PC-9 (cell line): ENCODE measurements around the gene KCNH1. TPM values are rescaled to one million over a fixed set of nuclear protein-coding genes. Genes with fewer than 3 reads are reported as not detected.

Experiments used
- BruUV-seq: library from RNA; stranded (reverse); fragments of 400-500 nt; replicated peaks from 2 replicates; lab custom pipeline; 2021; lab: Mats Ljungman, UMichigan
- CTCF ChIA-PET: fragments of 300-600 bp; sonication (Branson Sonifier 250); formaldehyde crosslinking; loops from one replicate; lab custom pipeline; 2022; ENCODE audit warnings: antibody characterized with exemption; lab: Charles Lee
- POLR2A ChIA-PET: fragments of 300-600 bp; sonication (Branson Sonifier 250); formaldehyde crosslinking; loops from one replicate; lab custom pipeline; 2022; ENCODE audit warnings: antibody characterized with exemption; ENCODE audit not compliant: unreplicated experiment; lab: Charles Lee
- DNase-seq, 2 experiments: peaks; one replicate each; pipeline versions ENCODE4 v3.0.0 to v3.0.0-alpha.2; 2015 to 2022; ENCODE audit warnings: mixed read lengths in 1 of 2
- H2AFZ ChIP-seq: fragments of 200-600 bp; sonication (generic); 2 replicates; pipeline ENCODE4 v1.8.1; 2017; ENCODE audit warnings: antibody characterized with exemption
- H3F3A ChIP-seq: fragments of 200-600 bp; sonication (generic); 2 replicates; pipeline ENCODE4 v1.8.1; 2017; ENCODE audit warnings: antibody characterized with exemption, mild to moderate bottlenecking, low read depth; ENCODE audit not compliant: insufficient read depth
- H3K27ac ChIP-seq: fragments of 200-600 bp; sonication (generic); 2 replicates; pipeline ENCODE4 v1.6.1; 2016; ENCODE audit warnings: mixed run types
- H3K27me3 ChIP-seq: fragments of 200-600 bp; sonication (generic); 2 replicates; pipeline ENCODE4 v1.6.1; 2016; ENCODE audit warnings: low read depth, mixed run types; ENCODE audit not compliant: insufficient read depth
- H3K36me3 ChIP-seq: fragments of 200-600 bp; sonication (generic); 2 replicates; pipeline ENCODE4 v1.6.1; 2016; ENCODE audit warnings: low read depth, mixed run types
- H3K4me1 ChIP-seq: fragments of 200-600 bp; sonication (generic); replicated peaks from 2 replicates; pipeline ENCODE4 v1.6.1; 2016; ENCODE audit warnings: mixed run types; ENCODE audit not compliant: insufficient read depth
- H3K4me2 ChIP-seq: fragments of 200-600 bp; sonication (generic); 2 replicates; pipeline ENCODE4 v1.6.1; 2017; ENCODE audit warnings: mixed run types
- H3K4me3 ChIP-seq: fragments of 200-600 bp; sonication (generic); 2 replicates; pipeline ENCODE4 v1.6.1; 2016; ENCODE audit warnings: mixed run types
- H3K79me2 ChIP-seq: fragments of 200-600 bp; sonication (generic); 2 replicates; pipeline ENCODE4 v1.6.1; 2017; ENCODE audit warnings: low read depth, mixed run types
- H3K9me2 ChIP-seq: fragments of 200-600 bp; sonication (generic); 2 replicates; pipeline ENCODE4 v1.8.1; 2017; ENCODE audit warnings: mild to moderate bottlenecking; ENCODE audit not compliant: insufficient read depth
- H3K9me3 ChIP-seq: fragments of 200-600 bp; sonication (generic); 2 replicates; pipeline ENCODE4 v1.8.1; 2016; ENCODE audit warnings: low read depth; ENCODE audit not compliant: insufficient read depth
- H4K20me1 ChIP-seq: fragments of 200-600 bp; sonication (generic); 2 replicates; pipeline ENCODE4 v1.8.1; 2017; ENCODE audit not compliant: insufficient read depth
- CTCF ChIP-seq: fragments of 200-600 bp; sonication (generic); conservative IDR thresholded peaks from 2 replicates; pipeline ENCODE4 v1.6.1; 2017; ENCODE audit warnings: mixed run types, antibody characterized with exemption, mild to moderate bottlenecking, moderate library complexity
- EZH2 ChIP-seq: fragments of 200-600 bp; sonication (generic); IDR thresholded peaks from 2 replicates; pipeline ENCODE4 v1.8.0; 2017; ENCODE audit warnings: antibody characterized with exemption, low read depth
- intact Hi-C: fragments of 100-400 bp; cut with micrococcal nuclease; formaldehyde crosslinking; loops from one replicate; pipeline ENCODE4 v1.10.0; 2022; ENCODE audit not compliant: unreplicated experiment
- total RNA-seq: library from RNA; stranded (reverse); gene quantifications from 2 replicates; pipeline ENCODE4 v1.2.3, GENCODE V29; 2021

The KCNH1 gene
- total RNA-seq, 1 experiment from 2014 or later: not detected

- Histone ChIP-seq H3K4me1 (no peaks in the 10 kb centered on the region), H3F3A (no peaks in the 10 kb centered on the region), H3K4me3 (no peak overlapping the region), H3K27me3 (no peaks in the 10 kb centered on the region), H4K20me1 (no peaks in the 10 kb centered on the region), H3K9me2 (no peaks in the 10 kb centered on the region), H2AFZ (no peak overlapping the region), H3K9me3 (no peaks in the 10 kb centered on the region), H3K79me2 (no peaks in the 10 kb centered on the region), H3K4me2 (no peak overlapping the region), H3K27ac (no peak overlapping the region), H3K36me3 (no peaks in the 10 kb centered on the region)
- intact Hi-C loops: no loop called here
- CTCF ChIA-PET: no interaction called here
- DNase-seq: no peak
- no TSS peak for BruUV-seq
- TF ChIP-seq CTCF (no peak), EZH2 (no peak)
- POLR2A ChIA-PET: no interaction called here
Measured at GRCh38 chr1:210918893-210919292, 215.1 kb downstream of the KCNH1 start.

DNA sequence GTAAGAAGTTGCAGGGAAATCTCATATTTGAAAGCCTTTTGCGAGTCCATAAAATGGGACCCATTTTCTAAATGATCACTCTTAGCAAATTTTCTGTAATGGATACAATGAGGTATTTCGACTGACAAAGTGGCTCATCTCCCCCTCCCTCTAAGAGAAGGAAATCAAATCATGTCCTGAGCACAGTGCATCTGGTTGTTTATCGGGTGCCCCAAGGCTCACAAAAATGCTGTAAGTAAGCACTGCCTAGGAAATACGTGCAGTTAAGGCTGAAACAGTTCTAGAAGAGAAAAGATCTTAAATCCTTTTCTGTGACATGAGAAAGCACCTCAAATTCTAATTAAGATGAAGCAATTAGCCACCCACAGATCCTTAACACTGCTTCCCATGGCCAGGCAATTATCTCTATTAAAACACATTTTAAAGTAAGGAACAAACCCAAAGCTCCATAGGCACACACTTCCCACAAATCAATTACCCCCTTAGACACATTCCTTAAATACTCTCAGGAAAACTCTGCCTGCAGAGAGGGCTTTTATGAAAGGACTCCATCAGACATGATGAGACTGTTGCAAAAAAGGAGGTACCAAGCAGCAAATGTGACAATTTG lies 216.3 kb downstream of the KCNH1 start:
- POLR2A ChIA-PET: no interaction called here
- CTCF ChIA-PET: no interaction called here
- H3K27me3 ChIP-seq: no peaks in the 10 kb centered on the region

GRCh38 chr1:210916548-210916947 lies 217.4 kb downstream of the KCNH1 start:
- no peaks in the 10 kb centered on the region for H3K79me2 ChIP-seq
- H3K9me3 ChIP-seq: no peaks in the 10 kb centered on the region
- no peak overlapping the region for H3K27ac ChIP-seq
- H3F3A ChIP-seq: no peaks in the 10 kb centered on the region
- H3K4me3 ChIP-seq: no peak overlapping the region
- no peaks in the 10 kb centered on the region for H3K9me2 ChIP-seq
- DNase-seq: no peak
- no TSS peak for BruUV-seq
- intact Hi-C loops: no loop called here
- no peaks in the 10 kb centered on the region for H4K20me1 ChIP-seq
- ChIA-PET POLR2A (no interaction called here), CTCF (no interaction called here)
- no peaks in the 10 kb centered on the region for H3K27me3 ChIP-seq
- H2AFZ ChIP-seq: no peak overlapping the region
- H3K36me3 ChIP-seq: no peaks in the 10 kb centered on the region
- no peak overlapping the region for H3K4me2 ChIP-seq
- no peaks in the 10 kb centered on the region for H3K4me1 ChIP-seq
- TF ChIP-seq CTCF: no peak
- no peak for TF ChIP-seq EZH2

More for the DNA sequence above, 216.3 kb downstream of the KCNH1 start:
- Histone ChIP-seq H3K9me2 (no peaks in the 10 kb centered on the region), H3K4me1 (no peaks in the 10 kb centered on the region), H3K9me3 (no peaks in the 10 kb centered on the region), H2AFZ (no peak overlapping the region), H3K36me3 (no peaks in the 10 kb centered on the region), H3K4me3 (no peak overlapping the region), H3K79me2 (no peaks in the 10 kb centered on the region), H4K20me1 (no peaks in the 10 kb centered on the region), H3K27ac (no peak overlapping the region), H3F3A (no peaks in the 10 kb centered on the region), H3K4me2 (no peak overlapping the region)
- TF ChIP-seq EZH2 (no peak), CTCF (no peak)
- BruUV-seq: no TSS peak
- intact Hi-C loops: no loop called here
- DNase-seq: no peak
